Measurements from ENCODE around the gene C20orf202.
"Not testable (repeated sequence)": the region's sequence is repeated elsewhere in the genome, so short reads cannot be mapped to it uniquely, and the experiment has no call there.

The C20orf202 gene

DNA sequence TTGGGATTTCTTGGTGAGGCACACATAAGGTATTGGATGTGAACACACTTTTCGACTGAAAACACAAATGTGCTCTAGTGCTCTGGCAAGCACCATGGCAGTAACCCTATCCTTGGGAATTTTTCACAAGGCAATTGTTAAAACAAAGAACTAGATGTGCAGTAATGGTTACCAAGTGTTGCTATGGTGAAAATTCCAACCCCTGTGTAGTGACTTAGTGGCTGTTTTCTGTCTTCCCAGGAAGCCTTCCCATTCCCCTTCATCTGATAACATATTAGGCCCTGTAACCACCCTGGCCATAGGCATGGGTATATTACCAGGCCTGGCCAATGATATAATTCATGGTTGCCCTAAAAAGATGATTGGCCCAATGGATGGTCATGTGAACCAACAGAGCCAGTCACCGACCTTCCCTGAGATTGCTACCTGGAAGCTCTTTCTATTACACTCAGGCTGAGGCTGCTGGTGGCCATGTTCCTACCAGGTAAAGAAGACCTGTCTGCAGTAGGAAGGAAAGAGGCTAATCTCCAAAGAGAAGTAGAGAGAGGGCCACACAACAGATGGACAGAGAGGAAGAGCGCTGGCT, 4.1 kb downstream of the C20orf202 start:
- no peak for DNase-seq (ENCODE audit: low read depth in 2 of 2, low spot score in 1 of 2)

DNA sequence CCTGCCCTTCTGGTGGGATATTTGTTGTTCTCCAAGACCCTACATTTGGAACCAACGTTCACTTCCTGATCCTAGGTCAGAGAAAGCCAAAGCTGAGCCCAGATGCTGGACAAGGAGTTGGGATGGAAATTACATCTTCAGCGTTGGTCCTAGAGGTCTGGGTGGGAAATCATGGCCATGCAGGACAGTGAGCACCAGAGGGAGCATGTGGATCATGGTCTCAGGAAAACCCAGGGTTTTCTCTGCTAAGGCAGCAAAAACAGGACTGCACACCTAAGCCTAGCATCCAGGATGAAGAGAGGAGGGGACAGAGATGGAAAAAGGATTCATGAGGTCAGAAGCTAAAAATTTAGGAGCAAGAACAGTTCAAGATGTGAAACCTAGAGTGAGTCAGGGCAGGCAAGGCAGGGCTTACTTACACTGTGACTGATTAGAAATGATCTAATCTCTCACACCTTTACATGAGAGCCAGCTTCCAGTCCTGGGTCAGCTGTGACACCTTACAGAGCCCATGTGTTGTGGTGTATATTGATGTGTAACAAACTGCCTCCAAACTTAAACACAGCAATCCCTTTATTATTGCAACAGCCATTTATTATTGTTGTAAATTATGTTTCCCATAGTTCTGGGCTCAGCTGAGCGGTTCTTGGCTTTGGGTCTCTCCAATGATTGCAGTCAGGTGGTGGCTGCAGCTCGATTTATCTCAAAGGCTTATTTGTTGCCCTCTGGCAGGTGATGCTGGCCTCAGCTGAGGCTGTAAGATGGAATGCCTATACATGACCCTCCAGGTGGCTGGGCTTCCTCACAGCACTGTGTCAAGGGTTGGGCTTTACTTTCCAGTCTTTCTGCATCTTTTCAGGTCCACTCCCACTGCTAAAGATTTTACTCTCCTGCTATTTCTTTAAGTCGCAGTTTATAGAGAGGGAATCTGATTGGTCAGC, 6.5 kb downstream of the C20orf202 start:
- DNase-seq (ENCODE audit: low read depth in 2 of 2, low spot score in 1 of 2): no peak

DNA sequence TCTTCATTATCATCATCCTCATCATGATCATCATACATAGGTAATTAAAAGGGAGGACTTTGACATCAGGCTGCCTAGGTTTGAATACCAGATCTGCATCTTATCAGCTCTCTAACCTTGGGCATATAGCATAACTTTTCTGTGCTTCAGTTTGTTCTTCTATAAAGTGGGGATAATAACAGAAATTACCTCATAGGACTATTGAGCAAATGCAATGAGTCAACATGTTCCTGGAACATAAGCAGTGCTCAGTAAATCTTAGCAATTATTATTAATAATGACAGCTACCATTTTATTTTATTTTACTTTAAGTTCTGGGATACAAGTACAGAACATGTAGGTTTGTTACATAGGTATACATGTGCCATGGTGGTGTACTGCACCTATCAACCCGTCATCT, 7.2 kb downstream of the C20orf202 start:
- DNase-seq (ENCODE audit: low read depth in 2 of 2, low spot score in 1 of 2): no peak

DNA sequence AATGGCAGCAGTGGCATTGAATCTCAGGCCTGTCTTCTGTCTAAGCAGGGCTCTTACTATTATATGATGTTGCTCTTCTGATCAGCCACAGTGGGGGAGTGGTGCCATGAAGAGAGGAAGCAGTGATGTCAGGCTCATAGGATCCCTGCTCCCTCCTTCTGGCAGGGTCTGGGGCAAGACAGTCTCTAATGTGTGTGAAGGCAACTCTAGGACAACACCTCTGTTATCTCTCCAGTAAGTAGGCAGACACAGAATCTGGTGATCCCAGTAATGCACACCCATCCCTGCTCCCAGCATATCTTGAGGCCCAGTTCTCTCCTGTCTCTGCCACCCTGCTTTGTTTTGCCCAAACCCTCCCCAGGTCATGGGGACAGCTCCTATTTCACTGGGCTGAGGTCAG, 8.8 kb downstream of the C20orf202 start:
- no peak for DNase-seq (ENCODE audit: low read depth in 2 of 2, low spot score in 1 of 2)

DNA sequence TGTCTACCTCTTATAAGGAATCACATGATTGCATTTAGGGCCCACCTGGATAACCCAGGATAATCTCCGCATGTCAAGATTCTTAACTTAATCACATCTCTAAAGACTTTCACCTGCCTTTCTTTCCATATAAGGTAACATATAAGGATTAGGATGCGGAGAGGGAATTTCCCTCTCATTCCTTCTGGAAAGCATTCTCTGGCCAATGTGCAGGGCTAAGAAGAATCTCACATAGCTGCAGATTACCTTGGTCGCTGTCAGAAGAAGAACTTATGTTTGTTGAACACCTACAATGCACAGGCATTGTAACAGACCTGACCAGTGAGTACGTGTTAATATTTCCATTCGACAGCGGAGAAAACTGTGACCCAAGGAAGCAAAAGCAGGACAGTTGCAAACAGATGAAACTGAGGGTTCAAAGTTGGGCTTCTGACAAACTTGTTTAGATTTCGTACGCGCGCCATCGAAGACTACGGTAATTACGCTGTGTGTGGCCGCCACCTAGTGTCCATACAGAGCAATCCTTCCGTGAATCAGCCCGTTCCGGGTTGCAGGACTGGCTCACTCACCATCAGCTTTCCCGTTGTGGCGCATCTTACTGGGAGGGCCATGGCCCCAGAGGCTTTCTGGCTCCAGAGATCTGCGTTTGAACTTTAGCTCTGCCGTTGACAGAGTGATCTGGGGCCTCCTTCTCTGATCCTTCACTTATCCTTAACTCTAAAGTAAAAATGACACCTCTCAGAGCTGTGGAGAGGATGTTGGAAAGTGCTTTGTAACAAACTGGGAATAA, 9.5 kb downstream of the C20orf202 start:
- peak in 1 of 2 donors; percentile 35 for DNase-seq (ENCODE audit: low read depth in 2 of 2, low spot score in 1 of 2)

DNA sequence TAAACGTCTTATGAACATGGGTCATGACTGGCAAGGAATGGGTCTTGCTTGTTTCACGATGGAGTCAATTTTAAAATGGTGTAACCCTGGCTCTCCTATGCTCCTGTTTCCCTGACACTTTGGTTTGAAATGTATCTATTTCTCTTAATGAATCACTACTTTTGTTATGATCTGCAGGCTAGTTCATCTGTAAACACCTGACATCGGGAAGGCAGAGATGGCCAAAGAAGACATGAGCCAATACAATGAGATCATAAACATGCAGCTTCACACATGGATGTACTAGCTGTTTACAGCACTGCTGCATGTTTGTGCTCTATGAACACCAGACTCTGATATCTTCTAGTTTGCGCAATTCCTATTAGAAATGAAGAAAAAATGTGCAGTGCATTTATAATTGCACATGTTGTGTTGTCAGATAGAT, 11.6 kb downstream of the C20orf202 start:
- no peak for DNase-seq (ENCODE audit: low read depth in 2 of 2, low spot score in 1 of 2)

DNA sequence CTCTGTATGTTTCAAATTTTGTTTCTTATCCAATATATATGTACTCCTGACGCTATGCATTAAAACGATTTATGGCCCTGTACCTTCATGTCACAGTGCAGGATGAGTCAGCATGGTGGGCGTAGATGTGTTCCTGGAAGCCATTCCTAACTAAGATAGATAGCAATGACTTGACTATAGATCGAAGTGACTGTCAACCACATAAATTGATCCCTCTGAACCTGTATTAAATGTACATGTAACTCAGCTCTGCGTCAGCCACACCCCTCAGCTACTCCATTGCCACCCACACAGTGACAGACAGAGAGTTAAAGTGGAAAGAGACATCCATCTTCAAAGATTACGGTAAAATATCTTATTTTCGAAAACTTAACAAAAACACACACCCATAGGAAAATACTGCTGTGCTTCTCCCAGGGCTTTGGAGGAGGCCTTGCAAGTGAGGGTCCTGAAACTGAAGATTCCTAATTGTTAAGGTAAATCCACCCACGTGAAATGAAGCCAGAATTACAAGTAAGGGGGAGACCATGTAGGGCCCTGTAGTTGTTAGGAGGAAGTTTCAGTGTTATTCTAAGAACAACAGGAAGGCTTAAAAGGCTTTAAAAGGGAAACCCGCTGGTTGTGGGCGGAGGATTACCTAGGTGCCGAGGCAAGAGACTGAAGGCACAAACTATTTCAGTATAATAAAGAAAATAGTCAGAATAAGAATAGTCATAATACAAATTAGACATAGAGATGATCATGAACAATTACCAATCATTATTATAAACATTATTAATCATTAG, 12.3 kb downstream of the C20orf202 start:
- DNase-seq (ENCODE audit: low read depth in 2 of 2, low spot score in 1 of 2): no peak

DNA sequence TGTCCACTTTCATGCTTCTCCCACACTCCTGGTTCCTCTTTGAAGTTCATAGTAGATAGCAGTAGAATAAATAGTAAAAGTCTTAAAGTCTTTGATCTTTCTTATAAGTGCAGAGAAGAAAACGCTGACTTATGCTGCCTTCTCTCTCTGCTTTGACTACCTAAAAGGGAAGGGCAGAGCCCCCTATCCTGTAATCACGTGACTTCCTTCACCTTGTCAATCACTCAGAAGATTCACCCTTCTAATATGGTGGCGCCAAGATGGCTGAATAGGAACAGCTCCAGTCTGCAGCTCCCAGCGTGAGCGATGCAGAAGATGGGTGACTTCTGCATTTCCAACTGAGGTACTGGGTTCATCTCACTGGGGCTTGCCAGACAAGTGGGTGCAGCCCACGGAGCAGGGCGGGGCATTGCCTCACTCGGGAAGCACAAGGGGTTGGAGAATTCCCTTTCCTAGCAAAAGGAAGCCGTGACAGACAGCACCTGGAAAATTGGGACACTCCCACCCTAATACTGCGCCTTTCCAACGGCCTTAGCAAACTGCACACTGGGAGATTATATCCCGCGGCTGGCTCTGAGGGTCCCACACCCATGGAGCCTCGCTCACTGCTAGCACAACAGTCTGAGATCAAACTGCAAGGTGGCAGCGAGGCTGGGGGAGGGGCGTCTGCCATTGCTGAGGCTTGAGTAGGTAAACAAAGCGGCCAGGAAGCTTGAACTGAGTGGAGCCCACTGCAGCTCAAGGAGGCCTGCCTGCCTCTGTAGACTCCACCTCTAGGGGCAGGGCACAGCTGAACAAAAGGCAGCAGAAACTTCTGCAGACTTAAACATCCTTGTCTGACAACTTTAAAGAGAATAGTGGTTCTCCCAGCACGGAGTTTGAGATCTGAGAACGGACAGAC, 13.5 kb downstream of the C20orf202 start:
- DNase-seq (ENCODE audit: low read depth in 2 of 2, low spot score in 1 of 2): not testable (repeated sequence)

DNA sequence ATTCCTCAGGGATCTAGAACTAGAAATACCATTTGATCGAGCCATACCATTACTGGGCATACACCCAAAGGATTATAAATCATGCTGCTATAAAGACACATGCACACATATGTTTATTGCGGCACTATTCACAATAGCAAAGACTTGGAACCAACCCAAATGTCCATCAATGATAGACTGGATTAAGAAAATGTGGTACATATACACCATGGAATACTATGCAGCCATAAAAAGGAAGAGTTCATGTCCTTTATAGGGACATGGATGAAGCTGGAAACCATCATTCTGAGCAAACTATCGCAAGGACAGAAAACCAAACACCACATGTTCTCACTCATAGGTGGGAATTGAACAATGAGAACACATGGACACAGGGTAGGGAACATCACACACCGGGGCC, 19.5 kb downstream of the C20orf202 start:
- not testable (repeated sequence) for DNase-seq (ENCODE audit: low read depth in 2 of 2, low spot score in 1 of 2)

DNA sequence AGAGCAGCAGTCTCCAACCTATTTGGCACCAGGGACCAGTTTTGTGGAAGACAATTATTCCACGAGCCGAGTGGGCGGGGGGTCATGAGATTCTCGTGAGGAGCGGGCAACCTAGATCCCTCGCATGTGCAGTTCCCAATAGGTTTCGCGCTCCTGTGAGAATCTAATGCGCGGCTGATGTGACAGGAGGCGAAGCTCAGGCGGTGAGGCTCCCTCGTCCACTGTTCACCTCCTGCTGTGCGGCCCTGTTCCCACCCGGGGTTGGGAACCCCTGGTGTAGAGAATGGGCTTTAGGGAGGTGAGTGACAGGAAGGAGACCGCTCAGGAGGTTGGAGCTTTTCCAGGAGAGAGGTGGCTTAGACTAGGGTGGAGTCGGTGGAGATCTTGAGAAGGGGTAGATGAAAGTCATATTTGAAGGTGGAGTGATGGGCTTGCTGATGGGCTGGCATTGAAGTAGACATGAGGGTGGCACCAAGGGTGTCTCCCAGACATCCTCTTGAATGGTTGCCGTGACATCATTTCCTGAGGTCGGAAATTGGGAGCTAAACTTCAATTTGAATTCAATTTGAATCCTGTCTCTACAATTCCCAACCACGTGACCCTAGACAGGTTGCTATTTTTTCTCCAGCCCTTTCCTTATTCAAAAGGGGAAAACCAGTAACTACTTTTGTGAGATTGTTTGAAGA, 21.1 kb downstream of the C20orf202 start:
- no peak for DNase-seq (ENCODE audit: low read depth in 2 of 2, low spot score in 1 of 2)

DNA sequence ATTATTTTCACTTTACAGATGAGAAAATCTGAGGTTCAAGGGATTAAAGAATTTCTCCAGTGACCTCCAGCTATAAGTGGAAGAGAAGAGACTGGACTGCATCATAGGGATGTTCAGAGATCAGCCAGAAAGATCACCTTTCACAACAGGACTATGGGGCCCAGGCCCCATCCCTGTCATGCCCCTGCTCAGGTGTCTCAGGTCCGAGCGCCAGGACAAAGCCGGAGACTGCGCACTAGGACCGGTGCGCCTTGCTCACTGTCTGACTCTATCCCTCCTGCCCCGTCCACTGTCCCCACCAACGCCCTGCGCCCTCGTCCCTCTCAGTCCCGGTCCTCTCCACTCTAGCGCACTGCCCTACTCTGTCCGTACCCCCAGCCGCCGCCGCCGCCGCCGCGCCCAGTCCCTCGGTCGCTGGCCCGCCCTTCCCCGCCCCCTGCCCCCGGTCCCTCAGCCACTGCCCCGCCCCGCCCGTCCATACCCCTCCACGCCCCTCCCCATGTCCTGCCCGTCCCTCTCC, 22.1 kb downstream of the C20orf202 start:
- no peak for DNase-seq (ENCODE audit: low read depth in 2 of 2, low spot score in 1 of 2)

DNA sequence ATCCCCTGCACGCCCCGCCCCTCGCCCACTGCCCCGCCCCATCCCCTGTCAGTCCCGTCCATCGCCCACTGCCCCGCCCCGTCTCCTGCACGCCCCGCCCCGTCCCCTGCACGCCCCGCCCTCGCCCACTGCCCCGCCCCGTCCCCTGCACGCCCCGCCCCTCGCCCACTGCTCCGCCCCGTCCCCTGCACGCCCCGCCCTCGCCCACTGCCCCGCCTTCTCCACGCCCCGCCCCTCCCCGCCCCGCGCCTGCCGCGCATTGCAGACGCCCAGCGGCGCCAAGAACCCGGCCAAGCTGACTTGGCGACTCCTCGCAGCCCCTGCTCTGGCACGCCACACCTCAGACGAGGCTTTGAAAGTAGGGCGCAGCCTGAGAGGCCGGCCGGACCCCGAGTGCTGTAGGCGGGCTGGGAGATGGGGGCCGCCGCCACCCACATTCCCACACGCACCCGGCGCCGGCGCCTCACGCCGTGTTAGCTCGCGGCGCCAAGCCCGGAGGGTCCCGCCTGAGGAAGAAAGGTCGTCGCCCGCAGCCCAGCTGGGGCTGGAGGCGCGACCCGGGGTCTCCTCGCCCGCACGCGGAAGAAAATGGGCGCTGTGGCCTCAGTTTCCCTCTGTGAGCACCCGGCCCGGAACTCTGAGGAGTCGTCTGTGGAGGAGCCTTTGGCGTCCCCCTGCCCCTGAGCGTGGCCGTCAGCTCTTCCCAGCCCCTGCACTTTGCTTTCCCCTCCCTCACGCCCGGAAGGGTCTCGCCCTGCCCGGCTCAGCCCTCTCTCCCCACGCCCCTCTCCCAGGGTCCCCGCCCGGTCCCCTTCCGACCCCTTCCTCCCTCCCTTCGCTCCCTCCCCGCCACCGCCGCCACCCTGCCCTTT, 22.8 kb downstream of the C20orf202 start, which contains the start of gene RAD21L1:
RAD21L1 (plus strand) TSS at position 262 of the 872 bp plus-strand sequence. CDS start 2,410 bp downstream, outside the sequence.
- peak; percentile 46 to 57 for DNase-seq (ENCODE audit: low read depth in 2 of 2, low spot score in 1 of 2)

DNA sequence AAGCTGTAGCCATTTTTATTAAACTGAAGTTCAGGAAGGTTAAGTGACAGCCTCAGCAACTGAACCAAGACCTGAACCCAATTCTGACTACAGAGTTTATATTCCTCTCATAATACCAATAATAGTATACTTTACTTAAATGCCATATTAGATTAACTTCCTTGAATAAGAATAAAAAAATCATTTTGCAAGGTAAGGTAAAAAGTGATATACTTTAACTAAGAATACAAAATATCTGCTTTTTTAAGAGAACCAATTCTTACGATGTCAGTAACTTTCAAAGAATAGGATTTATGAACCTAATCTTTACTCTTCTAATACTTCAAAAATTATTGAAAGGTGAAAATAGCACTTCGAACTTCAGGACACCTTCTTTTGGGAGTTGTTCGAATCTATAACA, 26.3 kb downstream of the C20orf202 start:
- no peak for DNase-seq (ENCODE audit: low read depth in 2 of 2, low spot score in 1 of 2)

DNA sequence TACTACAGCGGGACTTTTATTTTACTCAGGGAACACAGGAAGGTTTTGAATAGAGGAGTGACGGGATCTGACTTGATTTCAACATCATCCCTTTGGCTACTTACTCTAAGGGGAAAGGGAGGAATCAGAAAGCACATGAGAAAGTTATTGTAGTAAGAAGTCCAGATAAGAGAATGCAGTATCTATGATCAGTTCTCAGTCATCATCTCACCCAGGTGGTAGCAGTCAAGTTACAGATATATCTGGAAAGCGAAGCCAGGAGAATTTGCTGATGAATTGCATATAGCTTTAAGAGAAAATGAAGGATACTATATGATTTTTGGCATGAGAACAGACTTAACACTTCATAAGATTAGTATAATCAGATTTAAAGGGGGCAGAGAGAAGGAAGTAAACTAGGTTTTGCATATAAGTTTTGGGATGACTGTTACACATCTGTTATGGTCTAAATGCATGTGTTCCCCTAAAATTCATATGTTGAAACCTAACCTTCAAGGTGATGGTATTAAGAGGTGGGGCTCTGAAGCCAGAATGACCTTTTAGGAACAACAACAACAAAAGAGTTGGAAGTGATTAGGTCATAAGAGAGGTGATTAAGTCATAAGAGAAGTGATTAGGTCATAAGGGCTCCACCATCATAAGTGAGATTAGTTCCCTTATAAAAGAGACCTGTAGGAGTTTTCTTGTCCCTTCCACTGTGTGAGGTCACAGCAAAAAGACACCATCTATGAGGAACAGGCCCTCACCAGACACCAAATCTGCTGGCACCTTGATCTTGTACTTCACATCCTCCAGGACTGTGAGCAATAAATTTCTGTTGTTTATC, 29.2 kb downstream of the C20orf202 start:
- DNase-seq (ENCODE audit: low read depth in 2 of 2, low spot score in 1 of 2): no peak

DNA sequence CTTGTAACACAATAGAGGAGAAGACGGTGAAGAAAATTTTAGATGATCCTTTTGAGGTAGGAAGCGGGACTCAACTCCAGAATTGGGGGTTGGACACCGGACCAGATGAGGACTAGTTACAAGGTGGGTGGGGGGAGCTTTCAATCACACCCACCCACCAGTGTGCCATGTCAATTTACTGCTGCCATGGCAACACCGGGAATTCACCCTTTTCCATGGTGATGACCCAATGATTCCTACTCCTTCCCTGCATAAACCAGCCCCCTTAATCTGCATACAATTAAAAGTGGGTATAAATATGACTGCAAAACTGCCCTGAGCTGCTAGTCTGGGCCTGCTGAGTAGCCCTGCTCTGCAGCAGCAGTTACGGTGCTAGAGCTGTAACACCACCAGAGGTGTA, 37.3 kb downstream of the C20orf202 start:
- no peak for DNase-seq (ENCODE audit: low read depth in 2 of 2, low spot score in 1 of 2)

DNA sequence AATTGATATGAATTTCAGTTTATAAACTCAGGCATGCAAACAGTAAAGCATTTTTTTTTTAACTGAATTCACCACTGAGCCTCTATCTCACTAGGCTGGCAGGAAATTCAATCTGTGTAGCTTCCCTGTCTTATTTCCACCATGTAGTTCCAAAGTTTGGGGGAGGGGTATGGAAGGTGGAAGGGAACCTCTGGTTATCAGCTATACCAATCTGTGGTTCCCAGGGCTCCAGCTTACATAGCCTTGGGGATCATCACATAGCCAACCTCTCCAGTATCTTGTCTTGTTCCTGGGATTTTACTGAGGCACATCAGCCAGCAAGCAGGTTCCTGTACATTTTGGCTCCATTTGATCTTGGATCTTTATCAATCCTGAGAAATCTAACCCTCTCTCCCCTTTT, 38.2 kb downstream of the C20orf202 start:
- DNase-seq (ENCODE audit: low read depth in 2 of 2, low spot score in 1 of 2): no peak

DNA sequence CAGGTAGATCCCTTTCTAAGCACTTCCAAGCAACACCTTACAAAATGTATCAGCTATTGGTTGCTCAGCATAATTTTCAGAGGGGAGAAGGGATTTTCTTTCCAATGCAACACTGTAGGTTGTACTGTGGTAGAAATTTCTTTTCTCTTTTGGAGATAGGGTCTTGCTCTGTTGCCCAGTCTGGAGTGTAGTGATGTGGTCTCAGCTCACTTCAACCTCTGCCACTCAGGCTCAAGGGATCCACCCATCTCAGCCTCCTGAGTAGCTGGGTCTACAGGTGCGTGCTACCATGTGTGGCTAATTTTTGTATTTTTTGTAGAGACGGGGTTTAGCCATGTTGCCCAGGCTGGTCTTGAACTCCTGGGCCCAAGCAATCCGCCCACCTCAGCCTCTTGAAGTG, 38.8 kb downstream of the C20orf202 start:
- no peak for DNase-seq (ENCODE audit: low read depth in 2 of 2, low spot score in 1 of 2)

Measured in stimulated activated CD8-positive, alpha-beta memory T cell treated with anti-CD3 and anti-CD28 coated beads, Interleukin-4, amount 100 ng/mL, for 4 hours (primary cell).